ENCODE data around the gene CRB1.
"Not testable (repeated sequence)": the region's sequence is repeated elsewhere in the genome, so short reads cannot be mapped to it uniquely, and the experiment has no call there.

CRB1 gene

DNA sequence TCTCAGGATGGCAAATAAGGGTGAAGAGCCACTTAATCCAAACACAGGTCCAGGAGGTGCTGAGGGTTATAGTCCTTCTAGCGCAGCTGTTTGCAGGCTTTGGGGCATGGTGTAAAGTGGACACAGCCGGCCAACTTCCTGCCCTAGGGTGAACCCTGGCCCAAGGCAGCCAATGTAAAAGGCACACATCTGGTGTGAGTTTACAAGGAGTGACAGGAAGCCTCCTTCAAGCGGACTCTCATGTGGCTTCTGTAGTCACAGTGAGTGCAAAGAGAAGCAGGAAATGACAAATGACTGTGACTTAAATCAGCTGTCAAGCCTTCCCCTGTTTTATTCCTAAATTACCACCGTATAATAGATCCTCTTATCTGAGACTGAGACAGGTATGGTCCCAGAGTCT is 213.0 kb downstream of the CRB1 start:
- Histone ChIP-seq H3K4me2 (ENCODE audit: low read depth, low read length, poor library complexity, severe bottlenecking) (no peak overlapping the region), H3K9me2 (replicated peaks; ENCODE audit: insufficient read depth, low read length) (no peaks in the 10 kb centered on the region), H3K9ac (ENCODE audit: low read length) (no peak overlapping the region), H3K27me3 (ENCODE audit: low read length) (no peaks in the 10 kb centered on the region), H2AFZ (ENCODE audit: low read depth, low read length, severe bottlenecking) (no peak overlapping the region), H3K4me3 (ENCODE audit: insufficient read depth, low read length, poor library complexity, severe bottlenecking) (no peak overlapping the region), H3K79me2 (ENCODE audit: insufficient read depth, low read length) (no peaks in the 10 kb centered on the region), H3F3A (ENCODE audit: insufficient read depth) (no peaks in the 10 kb centered on the region), H3K9me3 (ENCODE audit: insufficient read depth, low read length) (no peaks in the 10 kb centered on the region), H3K27ac (ENCODE audit: low read depth, low read length) (no peak overlapping the region), H3K36me3 (ENCODE audit: low read length) (no peaks in the 10 kb centered on the region), H4K20me1 (ENCODE audit: low read depth, low read length) (no peaks in the 10 kb centered on the region)
- TF ChIP-seq, protein P1, sequence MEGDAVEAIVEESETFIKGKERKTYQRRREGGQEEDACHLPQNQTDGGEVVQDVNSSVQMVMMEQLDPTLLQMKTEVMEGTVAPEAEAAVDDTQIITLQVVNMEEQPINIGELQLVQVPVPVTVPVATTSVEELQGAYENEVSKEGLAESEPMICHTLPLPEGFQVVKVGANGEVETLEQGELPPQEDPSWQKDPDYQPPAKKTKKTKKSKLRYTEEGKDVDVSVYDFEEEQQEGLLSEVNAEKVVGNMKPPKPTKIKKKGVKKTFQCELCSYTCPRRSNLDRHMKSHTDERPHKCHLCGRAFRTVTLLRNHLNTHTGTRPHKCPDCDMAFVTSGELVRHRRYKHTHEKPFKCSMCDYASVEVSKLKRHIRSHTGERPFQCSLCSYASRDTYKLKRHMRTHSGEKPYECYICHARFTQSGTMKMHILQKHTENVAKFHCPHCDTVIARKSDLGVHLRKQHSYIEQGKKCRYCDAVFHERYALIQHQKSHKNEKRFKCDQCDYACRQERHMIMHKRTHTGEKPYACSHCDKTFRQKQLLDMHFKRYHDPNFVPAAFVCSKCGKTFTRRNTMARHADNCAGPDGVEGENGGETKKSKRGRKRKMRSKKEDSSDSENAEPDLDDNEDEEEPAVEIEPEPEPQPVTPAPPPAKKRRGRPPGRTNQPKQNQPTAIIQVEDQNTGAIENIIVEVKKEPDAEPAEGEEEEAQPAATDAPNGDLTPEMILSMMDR (IDR thresholded peaks at IDR 0.05; ENCODE audit: insufficient read depth, low read length, poor library complexity, severe bottlenecking), result no peak
- TF ChIP-seq EZH2phosphoT487 (conservative IDR thresholded peaks at IDR 0.05; ENCODE audit: low read length), result no peak

DNA sequence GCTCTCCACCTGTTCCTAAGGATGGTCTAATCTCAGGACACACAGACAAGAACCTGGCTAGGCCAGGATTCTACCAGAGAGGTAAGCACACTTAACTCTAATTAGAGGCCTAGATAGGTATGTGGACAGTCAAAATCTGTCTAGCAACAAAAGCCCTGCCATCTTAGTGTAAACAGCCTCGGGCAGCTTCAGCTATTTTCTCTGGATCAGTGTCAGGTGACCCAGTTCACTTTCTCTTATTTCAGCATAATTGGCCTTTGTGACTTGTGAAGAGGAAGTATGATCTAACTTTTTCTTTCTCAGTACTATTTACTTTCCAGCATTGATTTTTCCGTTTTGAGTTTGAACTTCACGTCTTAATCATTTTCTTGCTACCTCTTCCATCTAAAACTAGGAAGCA is 217.7 kb downstream of the CRB1 start:
- no peak overlapping the region for H3K9ac ChIP-seq (ENCODE audit: low read length)
- no peaks in the 10 kb centered on the region for H3K27me3 ChIP-seq (ENCODE audit: low read length)
- H2AFZ ChIP-seq (ENCODE audit: low read depth, low read length, severe bottlenecking), result no peak overlapping the region
- H4K20me1 ChIP-seq (ENCODE audit: low read depth, low read length), result no peaks in the 10 kb centered on the region
- TF ChIP-seq, protein P1 (IDR thresholded peaks at IDR 0.05; ENCODE audit: insufficient read depth, low read length, poor library complexity, severe bottlenecking), result no peak
- TF ChIP-seq EZH2phosphoT487 (conservative IDR thresholded peaks at IDR 0.05; ENCODE audit: low read length), result no peak
- no peak overlapping the region for H3K4me3 ChIP-seq (ENCODE audit: insufficient read depth, low read length, poor library complexity, severe bottlenecking)
- H3K79me2 ChIP-seq (ENCODE audit: insufficient read depth, low read length), result no peaks in the 10 kb centered on the region
- H3K4me2 ChIP-seq (ENCODE audit: low read depth, low read length, poor library complexity, severe bottlenecking), result no peak overlapping the region
- no peaks in the 10 kb centered on the region for H3K36me3 ChIP-seq (ENCODE audit: low read length)
- no peaks in the 10 kb centered on the region for H3K9me2 ChIP-seq (replicated peaks; ENCODE audit: insufficient read depth, low read length)
- H3K27ac ChIP-seq (ENCODE audit: low read depth, low read length), result no peak overlapping the region
- no peaks in the 10 kb centered on the region for H3K9me3 ChIP-seq (ENCODE audit: insufficient read depth, low read length)
- H3F3A ChIP-seq (ENCODE audit: insufficient read depth), result no peaks in the 10 kb centered on the region

DNA sequence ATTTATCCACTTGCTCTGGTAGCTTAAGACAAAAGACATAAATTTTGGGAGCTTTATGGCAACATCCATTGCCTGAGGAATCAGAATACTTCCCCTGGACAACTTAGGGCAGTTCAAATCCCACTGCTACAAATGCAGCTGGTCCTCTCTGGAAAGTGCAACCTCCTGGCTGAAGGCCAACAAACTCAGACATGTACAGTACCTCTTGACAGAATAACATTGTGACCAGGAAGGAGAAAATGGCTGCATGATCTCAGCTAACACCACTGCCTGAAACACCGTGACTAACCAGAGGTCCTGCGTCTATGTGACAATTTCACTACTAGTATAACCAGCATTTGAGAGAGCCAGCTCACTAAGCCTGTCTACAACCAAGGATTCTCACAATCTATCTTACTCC is 218.9 kb downstream of the CRB1 start:
- no peaks in the 10 kb centered on the region for H3K9me3 ChIP-seq (ENCODE audit: insufficient read depth, low read length)
- no peaks in the 10 kb centered on the region for H3F3A ChIP-seq (ENCODE audit: insufficient read depth)
- no peaks in the 10 kb centered on the region for H4K20me1 ChIP-seq (ENCODE audit: low read depth, low read length)
- no peaks in the 10 kb centered on the region for H3K36me3 ChIP-seq (ENCODE audit: low read length)
- no peaks in the 10 kb centered on the region for H3K27me3 ChIP-seq (ENCODE audit: low read length)
- H3K9me2 ChIP-seq (replicated peaks; ENCODE audit: insufficient read depth, low read length), result no peaks in the 10 kb centered on the region
- H2AFZ ChIP-seq (ENCODE audit: low read depth, low read length, severe bottlenecking), result no peak overlapping the region
- H3K4me2 ChIP-seq (ENCODE audit: low read depth, low read length, poor library complexity, severe bottlenecking), result no peak overlapping the region
- no peak overlapping the region for H3K4me3 ChIP-seq (ENCODE audit: insufficient read depth, low read length, poor library complexity, severe bottlenecking)
- H3K9ac ChIP-seq (ENCODE audit: low read length), result no peak overlapping the region
- no peaks in the 10 kb centered on the region for H3K79me2 ChIP-seq (ENCODE audit: insufficient read depth, low read length)
- TF ChIP-seq, protein P1 (IDR thresholded peaks at IDR 0.05; ENCODE audit: insufficient read depth, low read length, poor library complexity, severe bottlenecking), result no peak
- no peak for TF ChIP-seq EZH2phosphoT487 (conservative IDR thresholded peaks at IDR 0.05; ENCODE audit: low read length)
- H3K27ac ChIP-seq (ENCODE audit: low read depth, low read length), result no peak overlapping the region

DNA sequence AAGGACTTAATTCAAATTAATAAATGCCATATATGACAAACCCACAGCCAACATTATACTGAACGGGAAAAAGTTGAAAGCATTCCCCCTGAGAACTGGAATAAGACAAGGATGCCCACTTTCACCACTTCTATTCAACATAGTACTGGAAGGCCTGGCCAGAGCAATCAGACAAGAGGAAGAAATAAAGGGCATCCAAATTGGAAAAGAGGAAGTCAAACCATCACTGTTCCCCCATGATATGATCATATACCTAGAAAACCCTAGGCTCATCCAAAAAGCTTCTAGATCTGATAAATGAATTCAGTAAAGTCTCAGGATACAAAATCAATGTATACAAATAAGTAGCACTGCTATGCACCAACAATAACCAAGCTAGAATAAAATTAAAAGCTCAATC is 223.5 kb downstream of the CRB1 start:
- H3K9me3 ChIP-seq (ENCODE audit: insufficient read depth, low read length); H3K79me2 ChIP-seq (ENCODE audit: insufficient read depth, low read length); H3K27me3 ChIP-seq (ENCODE audit: low read length); H3K4me3 ChIP-seq (ENCODE audit: insufficient read depth, low read length, poor library complexity, severe bottlenecking); H2AFZ ChIP-seq (ENCODE audit: low read depth, low read length, severe bottlenecking); H4K20me1 ChIP-seq (ENCODE audit: low read depth, low read length); H3K27ac ChIP-seq (ENCODE audit: low read depth, low read length); H3K9me2 ChIP-seq (replicated peaks; ENCODE audit: insufficient read depth, low read length); H3K9ac ChIP-seq (ENCODE audit: low read length); H3K36me3 ChIP-seq (ENCODE audit: low read length); H3F3A ChIP-seq (ENCODE audit: insufficient read depth); H3K4me2 ChIP-seq (ENCODE audit: low read depth, low read length, poor library complexity, severe bottlenecking): not testable (repeated sequence)

All from SU-DHL-6 (cell line).